Hippocampal formation (tissue), 2 donors: ENCODE data around the gene SLC26A1.
"Not testable (repeated sequence)": the region's sequence is repeated elsewhere in the genome, so short reads cannot be mapped to it uniquely, and the experiment has no call there.

ENCODE experiments used
- DNase-seq, 2 donors: peaks; one replicate each; lab custom pipeline; 2025; lab: John Stamatoyannopoulos, UW

The SLC26A1 gene

DNA sequence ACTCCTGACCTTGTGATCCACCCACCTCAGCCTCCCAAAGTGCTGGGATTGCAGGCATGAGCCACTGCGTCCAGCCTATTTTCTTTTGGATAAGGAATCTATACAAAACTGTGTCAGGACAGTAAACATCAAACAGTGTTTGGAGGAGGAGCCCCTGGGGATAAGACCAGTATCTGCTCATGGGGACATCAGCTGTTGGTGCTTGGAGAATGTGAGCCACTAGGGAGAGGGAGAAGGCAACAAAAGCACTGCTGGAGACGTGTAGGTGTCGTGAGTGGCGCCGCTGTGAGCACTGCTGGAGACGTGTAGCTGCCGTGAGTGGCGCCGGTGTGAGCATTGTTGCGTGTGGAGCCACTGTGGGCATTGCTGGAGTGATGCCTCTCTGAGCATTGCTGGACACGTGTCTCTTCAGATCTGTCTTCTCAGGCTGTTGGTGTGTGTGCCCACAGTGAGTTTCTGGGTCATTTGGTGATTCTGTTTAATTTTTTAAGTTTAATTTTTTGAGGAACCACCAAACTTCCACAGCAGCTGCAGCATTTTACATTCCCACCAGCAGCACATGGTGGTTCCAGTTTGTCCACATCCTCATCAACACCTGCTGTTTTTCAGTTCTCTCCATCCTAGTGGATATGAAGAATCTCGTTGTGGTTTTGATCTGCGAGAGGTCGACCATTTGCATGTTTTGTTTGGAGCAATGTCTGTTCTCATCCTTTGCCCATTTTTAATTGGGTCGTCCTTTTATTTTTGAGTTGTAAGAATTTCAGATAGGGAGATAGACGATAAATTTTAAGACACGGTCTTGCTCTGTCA lies 38.8 kb downstream of the SLC26A1 start:
- DNase-seq, result no peak

DNA sequence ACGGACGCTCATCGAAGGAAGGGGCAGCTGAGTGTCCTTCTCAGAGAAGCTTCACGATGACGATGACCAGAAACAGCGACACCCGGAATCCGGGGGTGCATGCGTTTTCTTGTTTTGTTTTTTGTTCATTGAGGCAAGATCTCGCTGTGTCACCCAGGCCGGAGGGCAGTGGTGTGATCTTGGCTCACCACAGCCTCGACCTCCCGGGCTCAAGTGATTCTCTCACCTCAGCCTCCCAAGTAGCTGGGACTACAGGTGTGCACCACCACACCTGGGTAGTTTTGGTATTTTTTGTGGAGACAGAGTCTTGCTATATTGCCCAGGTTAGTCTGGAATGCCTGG lies 39.7 kb downstream of the SLC26A1 start:
- no peak for DNase-seq

DNA sequence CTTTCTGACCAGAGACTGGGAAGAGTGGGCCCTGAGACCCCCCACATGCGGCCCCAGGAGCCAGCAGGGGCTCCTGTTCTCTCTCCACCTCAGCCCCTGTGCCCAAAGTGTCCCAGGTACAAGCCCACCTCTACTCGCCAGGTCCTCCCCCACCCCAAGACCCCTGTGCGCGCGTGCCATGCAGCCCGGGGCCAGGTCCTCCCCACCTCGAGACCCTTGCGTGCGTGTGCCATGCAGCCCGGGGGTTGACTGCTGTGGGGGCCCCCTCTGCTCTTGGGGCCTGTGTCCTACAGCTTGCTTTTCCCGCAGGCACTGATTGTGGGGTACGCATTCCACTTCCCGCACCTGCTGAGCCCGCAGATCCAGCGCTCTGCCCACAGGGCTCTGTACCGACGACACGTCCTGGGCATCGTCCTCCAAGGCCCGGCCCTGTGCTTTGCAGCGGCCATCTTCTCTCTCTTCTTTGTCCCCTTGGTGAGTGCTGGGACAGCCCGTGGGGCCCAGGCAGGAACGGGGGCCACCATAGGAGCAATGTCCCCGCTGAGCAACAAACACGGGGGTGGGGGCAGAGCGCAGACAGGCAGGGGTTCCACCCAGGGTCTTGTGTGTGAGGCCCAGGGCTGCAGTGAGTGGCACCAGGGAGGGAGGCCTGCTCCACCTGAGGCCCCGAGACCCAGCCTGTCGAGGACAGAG lies 40.2 kb downstream of the SLC26A1 start:
- no peak for DNase-seq

DNA sequence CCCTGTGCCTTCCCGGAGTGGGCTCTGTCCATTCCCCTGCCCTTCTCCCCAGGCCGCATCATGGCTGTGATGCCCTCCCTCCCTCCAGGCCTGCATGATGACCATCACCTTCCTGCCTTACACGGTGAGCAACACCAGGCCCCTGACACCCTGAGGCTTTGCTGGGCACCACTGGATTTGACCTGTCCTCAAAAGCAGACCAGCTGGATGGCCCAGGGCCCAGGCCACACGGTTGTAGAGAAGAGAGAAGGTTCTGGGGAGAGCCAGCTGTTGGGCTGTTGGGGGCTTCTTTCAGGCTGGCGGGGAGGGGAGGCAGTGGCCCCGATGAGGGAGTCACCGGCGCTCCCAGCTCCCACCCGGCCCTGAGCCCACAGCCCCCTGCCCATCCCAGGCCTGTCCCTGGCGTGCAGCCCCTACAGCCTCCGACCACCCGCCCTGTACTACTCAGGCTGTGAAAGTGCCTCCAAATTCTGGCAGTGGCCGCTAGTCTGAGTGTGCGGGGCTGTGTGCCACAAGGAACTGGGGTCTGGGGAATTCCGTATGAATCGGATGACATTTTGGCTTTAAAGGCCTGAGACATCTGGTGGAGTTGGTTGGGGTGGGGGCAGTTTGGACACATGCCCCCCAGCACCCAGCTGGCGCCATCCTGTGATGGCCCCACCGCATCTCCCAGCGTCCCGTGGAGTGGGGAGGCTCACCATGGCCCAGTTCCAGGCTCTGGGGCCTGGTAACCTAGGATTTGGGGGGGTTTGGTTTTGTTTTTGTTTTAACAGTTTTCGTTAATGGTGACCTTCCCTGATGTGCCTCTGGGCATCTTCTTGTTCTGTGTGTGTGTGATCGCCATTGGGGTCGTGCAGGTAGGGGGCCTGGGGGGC lies 41.4 kb downstream of the SLC26A1 start:
- no peak for DNase-seq

DNA sequence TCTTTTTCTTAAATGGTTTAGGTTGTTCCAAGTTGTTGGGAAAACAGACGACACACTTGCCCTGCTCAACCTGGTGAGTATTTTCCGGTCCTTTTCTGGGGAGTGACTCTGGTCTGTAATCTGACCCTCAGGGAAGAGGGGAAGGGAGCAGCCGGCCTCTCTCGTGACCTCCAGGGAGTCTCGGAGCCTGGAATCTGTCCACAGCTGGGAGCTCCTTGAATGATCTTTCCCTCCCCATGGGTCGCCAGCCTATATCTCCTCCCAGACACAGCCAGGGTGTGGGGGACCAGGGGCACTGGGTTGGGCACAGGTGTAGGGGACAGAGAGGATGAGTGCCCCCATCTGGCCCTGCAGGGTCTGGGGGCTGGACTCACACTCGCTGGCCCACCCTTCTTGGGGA lies 42.0 kb downstream of the SLC26A1 start:
- DNase-seq, result no peak

DNA sequence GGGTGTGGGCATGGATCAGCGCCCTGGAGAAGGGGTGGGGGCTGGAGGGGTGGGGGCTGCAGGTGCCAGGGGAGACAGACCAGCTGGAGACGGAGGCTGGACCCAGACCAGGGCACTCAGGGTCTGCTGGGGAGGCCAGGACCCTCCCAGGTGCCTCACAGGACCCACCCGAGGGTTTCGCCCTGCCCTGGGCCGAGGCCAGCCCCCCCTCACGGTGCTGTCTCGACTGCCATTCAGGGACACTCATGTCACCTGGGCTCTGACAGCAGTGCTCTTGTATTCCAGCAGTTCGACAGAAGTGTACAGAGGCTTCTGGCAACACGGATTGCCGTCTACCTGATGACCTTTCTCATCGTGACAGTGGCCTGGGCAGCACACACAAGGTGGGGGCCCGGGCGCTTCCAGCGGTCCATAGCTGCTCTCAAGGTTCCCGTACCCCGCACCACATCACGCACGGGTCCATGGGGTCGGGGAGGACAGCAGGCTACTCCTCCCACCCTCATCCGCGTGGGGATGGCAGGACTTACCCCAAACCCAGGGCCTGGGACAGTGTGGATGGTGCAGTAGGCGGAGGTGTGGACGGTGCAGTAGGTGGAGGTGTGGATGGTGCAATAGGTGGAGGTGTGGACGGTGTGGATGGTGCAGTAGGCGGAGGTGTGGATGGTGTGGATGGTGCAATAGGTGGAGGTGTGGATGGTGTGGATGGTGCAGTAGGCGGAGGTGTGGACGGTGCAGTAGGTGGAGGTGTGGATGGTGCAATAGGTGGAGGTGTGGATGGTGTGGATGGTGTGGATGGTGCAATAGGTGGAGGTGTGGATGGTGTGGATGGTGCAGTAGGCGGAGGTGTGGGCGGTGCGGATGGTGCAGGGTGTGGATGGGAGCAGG lies 42.8 kb downstream of the SLC26A1 start:
- DNase-seq, result no peak

DNA sequence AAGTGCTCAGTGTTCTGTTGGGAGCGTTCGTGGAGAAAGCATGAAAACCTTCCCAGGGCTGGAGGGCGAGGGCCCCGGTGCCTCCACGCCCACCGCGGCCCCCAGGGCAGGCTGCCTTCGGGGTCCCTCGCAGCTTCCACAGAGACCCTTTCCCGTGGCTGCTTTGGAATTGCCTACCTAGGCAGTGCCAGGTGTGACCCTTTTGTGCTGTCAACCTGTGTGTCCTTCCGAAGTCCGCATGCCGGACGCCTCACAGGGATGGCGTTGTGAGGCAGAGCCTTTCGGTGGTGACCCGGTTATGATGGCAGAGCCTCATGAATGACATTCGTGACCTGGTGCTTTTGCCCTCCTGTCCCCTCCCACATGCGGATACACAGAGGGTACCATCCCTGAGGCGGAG lies 43.5 kb downstream of the SLC26A1 start:
- no peak for DNase-seq

DNA sequence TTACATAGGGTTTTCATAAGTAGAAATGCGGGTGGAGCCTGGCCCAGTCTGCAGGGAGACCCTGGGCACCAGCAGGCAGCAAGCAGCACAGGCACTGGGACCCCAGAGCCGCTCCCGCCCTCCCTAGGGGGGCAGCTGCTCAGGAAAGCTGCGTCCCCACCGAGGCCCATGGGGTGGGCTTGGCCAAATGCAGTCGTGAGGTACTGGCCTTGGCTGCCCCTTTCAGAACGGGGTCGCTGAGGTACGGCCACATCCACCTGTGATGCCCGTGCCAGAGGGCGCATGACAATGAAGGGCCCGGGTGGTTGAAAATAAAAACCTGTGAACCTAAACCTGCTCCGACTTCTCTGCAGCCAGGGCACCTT lies 44.3 kb downstream of the SLC26A1 start:
- DNase-seq, result no peak

DNA sequence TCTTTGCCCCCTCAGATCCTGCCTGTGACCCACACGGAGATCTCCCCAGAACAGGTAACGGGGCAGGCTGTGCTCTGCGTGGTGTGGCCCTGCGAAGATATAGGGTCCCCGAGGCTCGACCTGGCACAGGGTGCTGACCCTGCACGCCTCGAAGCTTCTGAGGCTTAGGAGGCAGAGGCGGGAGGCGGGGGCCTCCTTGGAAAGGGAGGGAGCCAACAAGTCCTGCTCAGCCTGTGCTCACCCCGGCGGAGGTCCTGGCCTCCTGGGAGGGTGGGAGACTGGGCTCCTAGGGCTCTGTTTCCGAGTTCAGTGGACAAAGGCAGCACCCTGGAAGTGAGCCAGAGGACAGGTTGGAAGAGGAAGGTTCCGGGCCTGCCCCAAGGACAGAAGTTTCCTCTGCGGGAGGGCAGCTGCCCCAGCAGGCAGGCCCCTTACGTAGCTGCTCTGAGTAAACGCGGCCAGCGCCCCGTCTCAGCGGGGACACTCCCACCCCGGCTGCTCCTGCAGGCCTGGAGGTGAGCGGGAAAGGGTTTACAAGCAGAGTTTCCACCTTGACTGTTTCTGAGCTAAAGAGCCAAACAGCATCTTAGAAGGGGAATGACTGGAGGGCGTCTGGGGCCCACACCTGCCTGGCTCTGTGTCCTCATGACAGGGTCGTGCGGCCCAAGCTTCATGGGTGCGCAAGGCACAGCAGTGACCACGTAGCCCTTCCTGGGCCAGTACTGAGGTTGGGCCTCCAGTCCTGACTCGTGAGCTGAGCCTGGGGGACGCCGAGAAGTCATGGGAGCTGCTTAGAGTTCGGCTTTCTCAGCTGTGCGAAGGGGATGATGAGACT lies 44.9 kb downstream of the SLC26A1 start:
- DNase-seq, result no peak

DNA sequence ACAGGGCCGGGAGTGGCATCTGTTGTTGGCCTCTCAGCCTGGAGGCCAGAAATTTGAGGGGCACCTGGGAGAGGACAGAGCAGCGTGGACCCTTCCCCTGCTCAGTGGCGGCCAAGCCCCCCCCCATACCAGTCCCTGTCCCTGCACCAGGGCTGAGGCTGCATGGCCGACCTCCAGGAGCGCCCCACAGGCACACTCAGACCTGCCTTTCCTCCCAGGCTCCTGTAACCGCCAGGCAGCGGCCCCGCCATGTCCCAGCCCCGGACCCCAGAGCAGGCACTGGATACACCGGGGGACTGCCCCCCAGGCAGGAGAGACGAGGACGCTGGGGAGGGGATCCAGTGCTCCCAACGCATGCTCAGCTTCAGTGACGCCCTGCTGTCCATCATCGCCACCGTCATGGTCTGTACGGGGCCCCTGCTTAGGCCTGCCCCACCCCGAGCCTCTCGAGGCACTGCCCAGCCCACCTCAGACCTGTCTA lies 45.7 kb downstream of the SLC26A1 start:
- DNase-seq, result no peak

DNA sequence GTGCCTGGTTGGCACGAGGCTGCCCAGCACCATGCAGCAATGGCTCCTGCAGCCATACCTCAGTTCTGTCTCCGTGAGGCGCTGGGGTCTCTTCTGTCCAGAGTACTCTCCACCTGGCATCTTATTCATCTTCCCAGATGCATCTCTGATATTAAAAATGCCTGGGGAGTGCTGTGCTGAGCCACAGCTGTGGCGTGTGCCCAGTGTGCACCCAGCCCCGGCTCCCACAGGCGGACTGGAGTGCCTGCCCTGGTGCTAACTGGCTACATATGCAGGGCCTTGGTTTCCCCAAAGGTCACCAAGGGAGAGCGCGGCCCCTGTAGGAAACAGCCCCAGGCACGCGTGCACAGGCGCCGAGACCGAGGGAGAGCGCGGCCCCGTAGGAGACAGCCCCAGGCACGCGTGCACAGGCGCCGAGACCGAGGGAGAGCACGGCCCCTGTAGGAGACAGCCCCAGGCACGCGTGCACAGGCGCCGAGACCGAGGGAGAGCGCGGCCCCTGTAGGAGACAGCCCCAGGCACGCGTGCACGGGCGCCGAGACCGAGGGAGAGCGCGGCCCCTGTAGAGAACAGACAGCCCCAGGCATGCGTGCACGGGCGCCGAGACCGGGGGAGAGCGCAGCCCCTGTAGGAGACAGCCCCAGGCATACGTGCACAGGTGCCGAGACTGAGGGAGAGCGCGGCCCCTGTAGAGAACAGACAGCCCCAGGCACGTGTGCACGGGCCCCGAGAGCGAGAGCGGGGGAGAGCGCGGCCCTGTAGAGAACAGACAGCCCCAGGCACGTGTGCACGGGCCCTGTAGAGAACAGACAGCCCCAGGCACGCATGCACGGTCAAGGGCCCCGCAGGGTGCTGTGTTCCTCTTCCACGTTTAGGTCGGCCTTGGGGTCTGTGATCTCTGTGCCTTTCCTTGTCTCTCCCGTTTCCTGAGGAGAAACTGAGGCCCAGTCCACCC lies 46.4 kb downstream of the SLC26A1 start:
- DNase-seq, result no peak

DNA sequence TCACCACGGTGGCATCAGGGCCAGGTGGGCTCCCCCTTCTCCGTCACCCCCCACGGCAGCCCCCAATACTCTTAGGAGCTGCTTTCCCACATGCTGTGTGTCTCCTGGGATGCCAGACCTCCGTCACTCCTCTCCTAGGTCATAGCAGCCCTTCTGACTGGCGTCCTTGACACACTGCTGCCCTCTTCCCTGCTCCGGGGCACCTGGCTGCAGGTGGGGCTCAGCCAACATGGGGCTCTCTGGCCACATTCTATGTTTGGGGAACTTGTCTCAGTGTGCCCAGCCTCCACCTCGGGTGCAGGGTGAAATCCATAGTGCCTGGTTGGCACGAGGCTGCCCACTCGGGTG lies 47.1 kb downstream of the SLC26A1 start:
- no peak for DNase-seq

DNA sequence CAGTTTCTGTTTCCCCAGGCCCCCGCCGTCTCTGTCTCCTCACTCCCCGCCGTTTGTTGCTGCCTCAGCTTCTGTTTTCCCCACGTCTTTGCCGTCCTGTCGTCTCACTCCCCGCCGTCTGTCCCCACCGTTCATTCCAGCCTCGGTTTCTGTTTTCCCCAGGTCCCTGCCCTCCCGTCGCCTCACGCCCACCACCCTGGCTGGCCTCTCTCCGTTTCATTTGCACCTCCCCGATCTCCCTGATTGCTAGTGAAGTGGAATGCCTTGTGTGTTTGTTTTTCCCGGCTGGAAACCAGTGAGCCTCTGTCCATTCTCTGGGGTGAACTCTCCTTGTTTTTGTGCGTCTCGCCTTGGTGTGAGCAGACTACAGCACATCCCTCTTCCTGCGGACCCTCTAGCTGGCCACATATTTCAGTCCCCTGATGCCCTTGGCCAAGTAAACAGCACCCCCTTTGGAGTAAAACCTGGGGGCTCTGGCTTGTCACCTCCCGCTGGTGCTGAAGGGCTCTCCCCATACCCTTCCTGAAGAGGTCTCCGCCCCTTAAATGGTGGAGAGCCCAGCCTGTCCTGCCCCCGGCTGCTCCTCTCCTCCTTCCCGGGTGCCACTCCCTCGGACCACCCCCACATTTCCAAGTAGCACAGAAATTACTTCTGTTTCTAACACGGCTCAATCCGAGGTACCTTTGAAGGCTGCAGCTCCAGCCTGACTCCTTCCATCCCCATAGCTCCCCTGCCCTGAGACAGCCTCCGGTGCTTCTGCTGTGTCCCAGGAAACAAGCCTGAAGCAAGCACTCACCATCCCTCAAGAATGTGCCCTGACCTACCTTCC lies 47.7 kb downstream of the SLC26A1 start:
- no peak for DNase-seq

DNA sequence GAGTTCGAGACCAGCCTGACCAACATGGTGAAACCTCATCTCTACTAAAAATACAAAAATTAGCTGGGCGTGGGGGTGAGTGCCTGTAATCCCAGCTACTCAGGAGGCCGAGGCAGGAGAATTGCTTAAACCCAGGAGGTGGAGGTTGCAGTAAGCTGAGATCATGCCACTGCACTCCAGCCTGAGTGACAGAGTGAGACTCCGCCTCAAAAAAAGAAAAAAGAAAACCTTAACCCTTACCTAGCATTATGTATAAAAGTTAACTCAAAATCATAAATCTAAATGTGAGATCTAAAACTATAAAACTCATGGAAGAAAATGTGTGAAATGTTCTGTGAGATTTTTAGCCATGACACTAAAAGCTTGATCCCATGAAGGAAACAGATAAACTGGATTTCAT lies 53.7 kb downstream of the SLC26A1 start:
- not testable (repeated sequence) for DNase-seq
